COLO668 (cell line): ENCODE data around the gene GINM1.

Experiments
- DNase-seq: peaks from one replicate; lab custom pipeline; 2025; ENCODE audit not compliant: unreplicated experiment; lab: John Stamatoyannopoulos, UW

Gene GINM1

GRCh38 chr6:149565527-149566409 lies at the start of gene GINM1:
Gene GINM1 (plus strand): TSS chr6:149566375. CDS start chr6:149566415, 40 bp downstream.
- DNase-seq: peak; percentile 90

GRCh38 chr6:149529650-149530049 lies 36.5 kb upstream of the GINM1 start:
- DNase-seq: no peak

GRCh38 chr6:149534742-149535141 lies 31.4 kb upstream of the GINM1 start:
- DNase-seq: no peak

- no peak for DNase-seq
Measured at GRCh38 chr6:149541139-149541538, 25.0 kb upstream of the GINM1 start.

- DNase-seq: no peak
Measured at GRCh38 chr6:149544646-149545257, 21.4 kb upstream of the GINM1 start.

GRCh38 chr6:149545258-149545753 lies 20.9 kb upstream of the GINM1 start:
- DNase-seq: peak; percentile 4

- peak; percentile 91 for DNase-seq
Measured at GRCh38 chr6:149545754-149546471, 20.3 kb upstream of the GINM1 start, which contains the start of gene PPIL4. Gene PPIL4 (minus strand): TSS chr6:149546043. CDS start chr6:149546005, 38 bp downstream.

GRCh38 chr6:149551920-149552319 lies 14.3 kb upstream of the GINM1 start:
- no peak for DNase-seq

GRCh38 chr6:149558029-149558428 lies 8.1 kb upstream of the GINM1 start:
- no peak for DNase-seq

- no peak for DNase-seq
Measured at GRCh38 chr6:149559389-149559788, 6.8 kb upstream of the GINM1 start.

- DNase-seq: peak; percentile 6
Measured at GRCh38 chr6:149560736-149561135, 5.4 kb upstream of the GINM1 start.

GRCh38 chr6:149563203-149563927 lies 2.8 kb upstream of the GINM1 start:
- DNase-seq: no peak

- no peak for DNase-seq
Measured at GRCh38 chr6:149563928-149564325, 2.2 kb upstream of the GINM1 start.

GRCh38 chr6:149566410-149567193 lies 427 bp downstream of the GINM1 start:
- peak; percentile 63 for DNase-seq

GRCh38 chr6:149567194-149567586 lies 1.0 kb downstream of the GINM1 start:
- no peak for DNase-seq

GRCh38 chr6:149567945-149568585 lies 1.9 kb downstream of the GINM1 start:
- DNase-seq: no peak

GRCh38 chr6:149580880-149581279 lies 14.7 kb downstream of the GINM1 start:
- no peak for DNase-seq

GRCh38 chr6:149581349-149581748 lies 15.2 kb downstream of the GINM1 start:
- no peak for DNase-seq

GRCh38 chr6:149586149-149586548 lies 20.0 kb downstream of the GINM1 start:
- DNase-seq: no peak
